Fibroblast of mammary gland (primary cell): ENCODE results near the gene TMEM38A.
"Not testable (repeated sequence)": the region's sequence is repeated elsewhere in the genome, so short reads cannot be mapped to it uniquely, and the experiment has no call there.

Experiments
- DNase-seq: peaks from one replicate; pipeline ENCODE4 v3.0.0-alpha.2; 2010; ENCODE audit warnings: low read depth
- H3K4me3 ChIP-seq: 2 replicates; pipeline ENCODE4 v1.5.1; 2011; ENCODE audit warnings: low read depth, mild to moderate bottlenecking, low read length, moderate library complexity; ENCODE audit not compliant: control insufficient read depth
- TF ChIP-seq, protein P1 (sequence below): conservative IDR thresholded peaks from 2 replicates; pipeline ENCODE4 v1.5.1; 2011; ENCODE audit warnings: low read depth, low read length, inconsistent platforms; ENCODE audit not compliant: control insufficient read depth, insufficient read depth

Gene TMEM38A

DNA sequence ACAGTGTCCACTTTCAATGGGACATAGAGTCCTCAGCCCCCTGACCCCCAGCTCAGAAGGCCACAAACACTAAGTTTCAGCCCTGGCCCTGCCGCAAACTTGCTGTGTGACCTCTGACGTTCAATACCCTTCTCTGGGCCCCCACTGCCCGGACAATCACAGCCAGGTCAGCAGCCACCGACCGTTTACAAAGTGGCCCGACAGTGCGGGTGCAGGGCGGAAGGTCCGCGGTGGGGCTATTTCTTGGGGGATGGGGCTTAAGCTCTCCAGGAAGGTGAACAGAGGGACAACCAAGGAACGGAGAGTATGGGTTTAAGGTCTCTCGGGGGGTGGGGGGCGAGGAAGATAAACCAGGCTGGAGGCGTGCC lies 1.5 kb upstream of the TMEM38A start:
- TF ChIP-seq, protein P1, sequence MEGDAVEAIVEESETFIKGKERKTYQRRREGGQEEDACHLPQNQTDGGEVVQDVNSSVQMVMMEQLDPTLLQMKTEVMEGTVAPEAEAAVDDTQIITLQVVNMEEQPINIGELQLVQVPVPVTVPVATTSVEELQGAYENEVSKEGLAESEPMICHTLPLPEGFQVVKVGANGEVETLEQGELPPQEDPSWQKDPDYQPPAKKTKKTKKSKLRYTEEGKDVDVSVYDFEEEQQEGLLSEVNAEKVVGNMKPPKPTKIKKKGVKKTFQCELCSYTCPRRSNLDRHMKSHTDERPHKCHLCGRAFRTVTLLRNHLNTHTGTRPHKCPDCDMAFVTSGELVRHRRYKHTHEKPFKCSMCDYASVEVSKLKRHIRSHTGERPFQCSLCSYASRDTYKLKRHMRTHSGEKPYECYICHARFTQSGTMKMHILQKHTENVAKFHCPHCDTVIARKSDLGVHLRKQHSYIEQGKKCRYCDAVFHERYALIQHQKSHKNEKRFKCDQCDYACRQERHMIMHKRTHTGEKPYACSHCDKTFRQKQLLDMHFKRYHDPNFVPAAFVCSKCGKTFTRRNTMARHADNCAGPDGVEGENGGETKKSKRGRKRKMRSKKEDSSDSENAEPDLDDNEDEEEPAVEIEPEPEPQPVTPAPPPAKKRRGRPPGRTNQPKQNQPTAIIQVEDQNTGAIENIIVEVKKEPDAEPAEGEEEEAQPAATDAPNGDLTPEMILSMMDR = no peak
- H3K4me3 ChIP-seq = peak overlapping the region; percentile 75
- no peak for DNase-seq

DNA sequence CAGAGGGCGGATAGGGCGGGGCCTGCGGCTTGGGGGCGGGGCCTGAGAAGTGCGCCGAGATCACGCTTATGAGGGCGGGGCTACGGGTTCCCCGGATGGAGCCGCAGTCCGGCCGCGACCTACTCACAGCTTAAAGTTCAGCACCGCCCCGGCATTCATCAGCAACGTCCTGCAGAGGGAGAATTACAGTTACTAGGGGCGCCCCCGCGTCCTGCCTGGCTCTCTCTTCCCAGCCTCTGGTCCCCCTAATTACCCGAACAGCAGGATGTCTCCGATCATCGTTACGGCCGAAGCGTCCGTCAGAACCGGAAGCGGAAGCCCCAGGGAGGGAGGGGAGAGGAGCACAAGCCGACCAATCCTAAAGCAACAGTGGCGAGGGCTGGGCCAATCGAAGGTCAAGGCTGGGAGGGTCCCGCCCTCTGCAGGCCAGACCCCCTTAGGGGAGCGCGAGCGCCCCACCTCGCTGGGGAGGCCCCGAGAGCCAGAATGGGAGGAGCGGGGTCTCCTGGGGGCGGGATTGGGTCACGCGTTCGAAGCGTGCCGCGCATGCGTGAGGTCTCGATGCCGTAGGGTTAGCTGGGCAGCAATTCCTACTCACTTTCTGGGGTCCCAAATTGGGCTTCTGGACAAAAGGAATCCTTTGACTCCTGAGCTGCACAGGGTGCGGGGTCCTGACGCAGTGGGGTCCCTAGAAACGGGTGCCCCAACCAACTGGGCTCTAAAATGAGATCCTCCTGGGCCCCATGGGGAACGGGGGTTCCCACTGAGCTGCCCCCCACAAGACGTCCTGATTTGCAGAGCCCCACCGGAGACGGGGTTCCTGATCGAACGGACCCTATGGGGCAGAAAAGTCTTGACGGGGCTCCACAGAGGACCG lies 869 bp upstream of the TMEM38A start, which contains the start of gene SMIM7:
SMIM7 (minus strand) TSS at position 313 of the 877 bp plus-strand sequence; CDS start at position 279, 34 bp downstream.
- peak; percentile 98 for DNase-seq
- TF ChIP-seq, protein P1 = no peak
- peak within 1 kb of the TSS; percentile 75 for H3K4me3 ChIP-seq

DNA sequence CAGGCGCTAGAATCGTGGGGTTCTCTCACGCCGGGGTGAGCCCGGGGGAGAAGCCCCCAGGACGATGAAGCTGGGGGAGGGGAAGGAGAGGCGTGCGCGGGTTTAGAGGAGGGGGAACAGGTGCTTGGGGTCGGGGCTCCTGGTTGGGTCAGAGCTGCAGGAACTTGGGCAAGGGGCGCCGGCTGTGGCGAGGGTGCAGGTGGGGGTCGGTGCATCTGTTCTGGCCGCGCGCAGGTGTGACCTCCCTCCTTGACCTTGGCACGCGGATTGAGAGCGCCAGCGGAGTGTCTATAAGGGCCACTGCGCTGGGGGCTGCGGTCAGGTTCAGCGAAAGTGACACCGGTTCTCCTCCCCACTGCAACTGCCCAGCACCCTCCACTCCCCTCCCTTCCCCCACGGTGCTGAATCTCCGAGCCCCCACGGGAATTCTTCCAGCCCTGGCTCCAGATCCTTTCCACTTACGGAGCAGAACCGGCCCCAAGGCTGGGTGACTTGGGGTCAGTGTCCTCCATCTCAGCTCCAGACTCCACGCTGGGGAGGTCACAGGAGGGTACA lies 618 bp downstream of the TMEM38A start:
- H3K4me3 ChIP-seq = peak overlapping the region; percentile 32
- TF ChIP-seq, protein P1 = no peak
- no peak for DNase-seq

DNA sequence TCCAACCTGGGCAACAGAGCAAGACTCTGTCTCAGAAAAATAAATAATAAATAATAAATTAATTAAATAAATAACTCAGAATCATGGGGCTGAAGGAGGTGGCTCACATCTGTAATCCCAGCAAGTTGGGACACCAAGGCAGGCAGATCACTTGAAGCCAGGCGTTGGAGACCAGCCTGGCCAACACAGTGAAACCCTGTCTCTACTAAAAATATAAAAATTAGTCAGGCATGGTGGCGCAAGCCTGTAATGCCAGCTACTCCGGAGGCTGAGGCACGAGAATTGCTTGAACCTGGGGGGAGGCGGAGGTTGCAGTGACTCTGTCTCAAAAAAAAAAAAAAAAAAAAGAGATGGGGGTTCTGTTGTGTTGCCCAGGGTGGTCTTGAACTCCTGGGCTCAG lies 7.2 kb downstream of the TMEM38A start:
- TF ChIP-seq, protein P1 = no peak
- no peak overlapping the region for H3K4me3 ChIP-seq
- no peak for DNase-seq

DNA sequence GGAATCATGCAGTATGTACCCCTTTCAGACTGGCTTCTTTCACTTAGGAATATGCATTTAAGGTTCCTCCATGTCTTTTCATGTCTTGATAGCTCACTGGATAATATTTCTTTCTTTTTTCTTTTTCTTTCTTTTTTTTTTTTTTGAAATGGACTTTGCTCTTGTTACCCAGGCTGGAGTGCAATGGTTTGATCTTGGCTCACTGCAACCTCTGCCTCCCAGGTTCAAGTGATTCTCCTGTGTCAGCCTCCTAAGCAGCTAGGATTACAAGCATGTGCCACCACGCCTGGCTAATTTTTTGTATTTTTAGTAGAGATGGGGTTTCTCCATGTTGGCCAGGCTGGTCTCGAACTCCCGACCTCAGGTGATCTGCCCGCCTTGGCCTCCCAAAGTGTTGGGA lies 7.8 kb downstream of the TMEM38A start:
- H3K4me3 ChIP-seq, DNase-seq: not testable (repeated sequence)

DNA sequence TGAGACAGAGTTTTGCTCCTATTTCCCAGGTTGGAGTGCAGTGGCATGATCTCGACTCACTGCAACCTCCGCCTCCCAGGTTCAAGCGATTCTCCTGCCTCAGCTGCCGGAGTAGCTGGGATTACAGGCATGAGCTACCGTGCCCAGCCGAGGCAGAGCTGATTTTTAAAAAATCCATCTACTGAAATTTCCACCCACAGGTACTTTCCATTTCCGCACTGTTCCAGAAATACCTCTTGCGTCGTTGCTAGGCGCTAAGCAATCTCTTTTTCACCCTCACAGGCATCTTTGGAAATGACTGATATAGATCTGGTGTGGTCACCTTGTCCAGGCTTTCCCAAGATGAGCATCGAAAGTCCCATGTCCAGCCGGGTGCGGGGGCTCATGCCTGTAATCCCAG lies 9.4 kb downstream of the TMEM38A start:
- no peak overlapping the region for H3K4me3 ChIP-seq
- no peak for DNase-seq
- TF ChIP-seq, protein P1 = no peak

DNA sequence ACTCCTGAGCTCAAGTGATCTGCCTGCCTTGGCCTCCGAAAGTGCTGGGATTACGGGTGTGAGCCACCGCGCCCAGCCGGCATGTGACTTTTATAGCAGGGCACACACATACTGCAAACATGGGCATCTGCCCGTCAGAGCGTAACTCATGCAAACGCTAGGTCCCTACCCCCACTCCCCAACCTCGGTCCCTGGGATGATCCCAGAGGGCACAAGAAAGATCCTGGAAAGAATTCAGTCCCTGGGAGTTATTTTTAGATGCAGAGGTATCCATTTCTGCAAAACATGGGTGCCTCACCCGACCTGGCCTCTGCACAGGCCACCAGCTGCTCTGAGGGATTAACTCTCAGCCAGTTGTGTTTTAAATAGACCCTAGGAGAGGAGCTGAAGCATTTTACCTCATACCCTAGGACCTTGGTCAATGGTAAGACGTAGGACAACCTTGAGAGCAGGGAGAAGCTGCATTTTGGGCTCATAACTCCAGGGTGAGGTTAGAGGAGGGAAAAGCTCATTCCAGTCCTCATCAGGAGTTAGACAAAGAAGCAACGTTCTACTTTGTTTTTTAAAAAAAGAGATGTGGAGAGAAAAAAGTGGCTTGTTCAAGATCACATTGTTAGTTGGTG lies 10.8 kb downstream of the TMEM38A start:
- no peak for DNase-seq
- TF ChIP-seq, protein P1 = no peak
- no peak overlapping the region for H3K4me3 ChIP-seq
